HG02610 (cell line): ENCODE data around the gene TBC1D20.
"Not testable (repeated sequence)": the region's sequence is repeated elsewhere in the genome, so short reads cannot be mapped to it uniquely, and the experiment has no call there.

Source experiments
- ATAC-seq: cut with Tn5 transposase; IDR thresholded peaks from one replicate; pipeline ENCODE4 v1.9.1; 2021; ENCODE audit warnings: mild to moderate bottlenecking, moderate library complexity; ENCODE audit not compliant: unreplicated experiment

TBC1D20 gene

DNA sequence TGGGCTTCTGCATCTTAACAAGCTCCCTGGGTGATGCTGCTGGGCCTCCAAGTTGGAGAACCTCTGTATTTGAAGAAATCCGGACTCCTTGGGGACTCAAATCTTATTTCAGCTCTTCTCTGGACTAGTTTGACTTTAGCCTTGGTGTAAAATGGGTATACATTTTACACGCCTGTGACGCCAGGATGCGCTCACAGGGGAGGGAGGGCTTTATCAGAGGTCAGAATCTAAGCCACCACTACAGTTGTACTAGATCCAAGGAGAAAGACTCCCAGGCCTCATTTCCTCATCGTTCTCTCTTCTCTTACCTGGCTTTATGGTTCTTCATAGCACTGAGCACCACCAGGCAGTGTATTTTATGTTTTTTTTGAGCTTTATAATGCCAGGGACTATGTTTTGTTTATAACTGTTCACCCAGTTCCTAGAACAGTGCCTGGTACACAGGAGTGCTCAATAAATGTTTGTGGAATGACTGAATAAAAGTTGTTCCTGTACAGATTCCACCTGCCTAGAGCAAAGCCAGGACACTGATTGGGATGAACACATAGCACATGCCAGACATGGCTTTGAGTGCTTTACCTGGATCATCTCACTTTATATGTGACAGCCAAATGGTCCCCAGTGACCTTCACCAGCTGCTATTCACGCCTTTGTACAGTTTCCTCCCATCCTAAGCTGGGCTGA lies 59.3 kb downstream of the TBC1D20 start:
- no peak for ATAC-seq

DNA sequence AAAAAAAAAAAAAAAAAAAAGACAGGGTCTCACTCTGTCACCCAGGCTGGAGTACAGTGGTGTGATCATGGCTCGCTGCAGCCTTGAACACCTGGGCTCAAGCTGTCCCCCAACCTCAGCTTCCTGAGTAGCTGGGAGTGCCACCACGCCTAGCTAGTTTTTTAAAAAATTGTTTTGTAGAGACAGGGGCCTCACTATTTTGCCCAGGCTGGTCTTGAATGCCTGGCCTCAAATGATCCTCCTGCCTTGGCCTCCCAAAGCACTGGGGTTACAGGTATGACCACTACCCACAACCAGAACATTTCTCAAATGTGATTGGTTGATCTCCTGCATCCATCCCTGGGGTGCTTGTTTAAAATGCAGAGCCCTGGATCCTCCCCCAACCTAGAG lies 59.8 kb downstream of the TBC1D20 start:
- no peak for ATAC-seq

DNA sequence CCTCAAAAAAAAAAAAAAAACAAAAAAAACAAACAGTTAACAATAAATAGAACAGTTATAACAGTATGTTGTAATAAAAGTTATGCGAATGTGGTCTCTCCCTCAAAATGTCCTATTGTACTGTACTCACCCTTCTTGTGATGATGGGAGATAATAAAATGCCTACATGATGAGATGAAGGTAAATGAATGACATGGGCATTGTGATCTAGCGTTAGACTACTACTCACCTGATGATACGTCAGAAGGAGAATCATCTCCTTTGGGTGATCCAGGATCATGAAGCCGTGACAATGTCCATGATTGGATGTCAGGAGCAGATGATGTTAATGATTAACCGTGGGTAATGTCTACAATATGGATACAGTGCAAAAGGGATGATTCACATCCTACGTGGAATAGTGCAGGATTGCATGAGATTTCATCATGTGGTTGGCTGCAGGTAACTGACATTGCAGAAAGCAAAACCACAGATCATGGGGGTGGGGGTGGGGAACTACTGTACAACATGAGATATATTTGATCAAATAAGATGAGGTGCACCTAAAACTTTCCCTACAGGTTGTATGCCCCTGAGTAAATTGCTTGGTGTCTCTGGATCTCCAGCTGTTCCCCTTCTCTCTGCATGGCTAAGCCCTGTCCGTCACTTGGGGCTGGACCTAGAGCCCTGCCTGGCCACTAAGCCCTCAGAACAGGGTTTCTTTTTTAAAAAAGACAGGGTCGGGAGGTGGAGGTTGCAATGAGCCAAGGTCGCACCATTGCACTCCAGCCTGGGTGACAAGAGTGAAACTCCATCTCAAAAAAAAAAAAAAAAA lies 60.4 kb downstream of the TBC1D20 start:
- ATAC-seq = no peak

DNA sequence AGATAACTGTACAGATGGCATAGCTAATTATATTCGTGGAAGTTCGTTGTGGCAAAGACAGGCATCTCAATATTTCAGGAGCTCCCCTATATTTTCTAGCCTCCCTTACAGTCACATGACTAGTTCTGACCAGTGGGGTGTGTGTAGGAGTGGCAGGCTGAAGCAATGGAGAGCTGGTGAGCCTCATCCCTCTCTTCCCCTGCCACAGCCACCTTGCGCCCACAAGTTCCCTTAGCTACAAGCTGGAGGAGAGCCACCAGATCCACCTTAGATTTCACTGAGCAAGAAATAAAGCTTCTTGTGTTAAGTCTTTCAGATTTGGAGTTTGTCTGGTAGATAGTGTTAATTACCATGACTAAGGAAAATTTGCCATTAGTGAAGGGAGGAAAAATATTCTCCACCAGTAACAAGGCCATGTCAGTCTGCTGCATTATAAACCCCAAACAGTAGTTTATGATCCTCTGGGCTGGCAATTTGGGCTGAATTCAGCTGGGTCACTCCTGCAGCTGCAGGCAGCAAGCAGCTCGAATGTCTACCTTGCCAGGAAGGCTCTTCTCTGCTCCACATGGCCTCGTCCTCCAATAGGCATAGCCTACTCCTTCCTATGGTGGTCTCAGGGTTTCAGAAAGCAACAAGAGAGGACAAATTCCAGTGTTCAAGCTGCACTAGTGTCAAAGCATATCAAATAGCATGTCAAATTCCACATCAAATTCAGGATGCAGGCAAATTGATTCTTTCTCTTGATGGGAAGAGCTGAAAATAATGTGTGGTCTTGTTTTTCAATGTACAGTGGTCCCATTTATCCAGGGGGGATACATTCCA lies 61.7 kb downstream of the TBC1D20 start:
- no peak for ATAC-seq

DNA sequence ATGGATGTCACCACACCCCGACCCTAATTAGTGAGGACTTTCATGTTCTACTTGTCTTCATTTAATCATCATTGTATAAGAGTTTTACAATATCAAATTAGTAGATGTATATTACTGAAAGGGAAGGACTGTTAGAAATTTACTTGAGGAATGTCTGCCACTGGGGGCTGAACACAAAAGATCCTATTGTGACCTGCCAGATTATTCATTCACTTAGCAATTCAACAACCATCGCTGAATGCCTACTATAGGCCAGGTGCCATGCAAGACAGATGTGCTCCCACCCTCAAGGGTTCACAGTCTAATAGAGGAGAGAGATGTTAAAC lies 62.2 kb downstream of the TBC1D20 start:
- no peak for ATAC-seq

DNA sequence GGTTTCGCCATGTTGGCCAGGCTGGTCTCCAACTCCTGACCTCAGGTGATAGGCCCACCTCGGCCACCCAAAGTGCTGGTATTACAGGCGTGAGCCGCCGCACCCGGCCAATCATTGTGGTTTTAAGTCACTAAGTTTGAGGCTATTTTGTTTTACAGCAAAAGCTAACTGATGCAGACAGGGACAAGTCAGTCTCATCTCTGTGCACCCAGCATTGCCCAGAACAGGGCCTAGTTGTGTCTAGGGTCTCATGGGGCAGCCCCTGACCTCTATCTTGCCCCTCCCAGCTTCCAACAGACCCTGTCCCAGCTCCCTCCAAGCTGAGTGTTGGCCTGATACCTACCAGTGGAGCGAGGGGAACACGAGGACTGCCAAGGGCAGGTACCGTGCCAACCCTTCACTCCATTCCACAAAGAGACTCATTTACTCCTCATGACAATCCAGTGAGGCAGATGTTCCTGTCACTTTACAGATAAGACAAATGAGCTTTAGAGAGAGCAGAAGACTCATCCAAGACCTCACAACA lies 63.1 kb downstream of the TBC1D20 start:
- ATAC-seq = no peak

DNA sequence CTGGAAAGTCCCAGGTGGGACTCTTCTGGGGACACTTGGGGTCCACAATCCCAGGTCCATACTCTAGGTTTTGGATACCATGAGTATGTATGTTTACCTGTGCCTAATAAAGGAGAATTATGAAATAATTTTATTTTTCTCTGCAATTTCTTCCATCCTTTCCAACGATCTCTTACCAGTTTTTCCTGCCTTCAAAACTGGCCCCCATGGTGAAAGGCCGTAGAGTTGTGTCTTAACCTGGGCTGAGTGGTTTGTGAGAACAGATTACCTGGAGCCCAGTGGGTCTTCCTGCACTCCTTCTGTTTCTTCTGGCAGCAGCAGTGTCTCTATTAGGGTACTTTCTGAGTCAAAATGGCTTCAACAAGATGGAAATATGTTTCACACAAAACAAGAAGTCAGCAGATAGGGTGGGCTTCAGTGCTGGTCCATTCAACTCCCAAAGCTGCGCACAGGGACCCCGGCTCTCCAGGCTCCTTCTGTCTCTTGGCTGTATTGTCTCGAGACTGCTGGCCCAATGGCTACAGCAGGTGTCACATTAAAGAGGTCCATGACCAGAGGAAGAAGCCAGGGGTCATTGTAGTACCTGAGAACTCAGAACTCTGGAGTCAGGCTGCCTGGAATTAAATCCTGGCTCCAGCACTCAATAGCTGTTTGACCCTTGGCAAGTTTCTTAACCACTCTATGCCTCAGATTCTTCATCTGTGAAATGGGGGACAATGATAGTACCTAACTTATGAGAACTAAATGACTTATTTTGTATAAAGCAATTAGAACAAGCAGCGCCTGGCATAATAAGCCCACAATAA lies 64.7 kb downstream of the TBC1D20 start:
- no peak for ATAC-seq

DNA sequence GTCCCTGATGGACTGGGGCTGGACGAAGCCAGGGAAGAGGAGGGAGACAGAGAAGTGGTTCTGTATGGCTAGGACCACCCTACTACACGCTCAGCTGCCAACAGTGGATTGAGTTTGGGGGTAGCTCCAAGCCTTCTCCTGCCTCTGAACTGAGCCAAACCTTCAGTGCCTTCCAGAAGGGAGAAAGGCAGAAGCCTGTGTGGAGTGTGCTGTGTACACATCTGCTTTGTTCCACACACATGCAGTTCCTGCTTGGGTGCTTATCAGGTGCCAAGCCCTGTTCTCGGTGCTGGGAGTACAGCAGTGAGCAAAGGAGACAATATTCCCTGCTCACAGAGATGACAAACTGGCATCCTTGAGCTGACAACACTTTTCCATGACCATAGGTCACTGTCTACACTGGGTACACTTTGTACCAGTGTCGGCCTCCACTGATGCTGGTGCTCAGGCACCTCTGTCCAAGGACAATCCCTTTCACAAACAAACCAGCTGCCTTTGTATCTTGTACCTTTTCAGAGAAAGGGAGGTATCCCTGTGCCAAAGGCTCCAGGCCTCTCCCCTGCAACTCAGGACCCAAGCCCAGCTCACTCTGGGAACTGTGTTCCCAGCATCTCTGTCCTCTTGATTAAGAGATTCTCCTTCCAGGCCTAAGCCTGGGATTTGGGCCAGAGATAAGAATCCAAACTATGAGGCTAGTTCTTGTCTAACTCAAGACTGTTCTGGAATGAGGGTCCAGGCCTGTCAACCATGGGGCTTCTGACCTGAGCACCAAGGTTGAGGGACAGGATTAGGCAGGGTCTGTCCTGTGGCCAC lies 65.5 kb downstream of the TBC1D20 start:
- ATAC-seq = no peak

DNA sequence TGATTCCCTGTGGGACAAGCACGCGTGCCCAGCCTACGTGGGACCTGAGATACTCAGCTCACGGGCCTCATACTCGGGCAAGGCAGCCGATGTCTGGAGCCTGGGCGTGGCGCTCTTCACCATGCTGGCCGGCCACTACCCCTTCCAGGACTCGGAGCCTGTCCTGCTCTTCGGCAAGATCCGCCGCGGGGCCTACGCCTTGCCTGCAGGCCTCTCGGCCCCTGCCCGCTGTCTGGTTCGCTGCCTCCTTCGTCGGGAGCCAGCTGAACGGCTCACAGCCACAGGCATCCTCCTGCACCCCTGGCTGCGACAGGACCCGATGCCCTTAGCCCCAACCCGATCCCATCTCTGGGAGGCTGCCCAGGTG lies 66.1 kb downstream of the TBC1D20 start:
- ATAC-seq = no peak

DNA sequence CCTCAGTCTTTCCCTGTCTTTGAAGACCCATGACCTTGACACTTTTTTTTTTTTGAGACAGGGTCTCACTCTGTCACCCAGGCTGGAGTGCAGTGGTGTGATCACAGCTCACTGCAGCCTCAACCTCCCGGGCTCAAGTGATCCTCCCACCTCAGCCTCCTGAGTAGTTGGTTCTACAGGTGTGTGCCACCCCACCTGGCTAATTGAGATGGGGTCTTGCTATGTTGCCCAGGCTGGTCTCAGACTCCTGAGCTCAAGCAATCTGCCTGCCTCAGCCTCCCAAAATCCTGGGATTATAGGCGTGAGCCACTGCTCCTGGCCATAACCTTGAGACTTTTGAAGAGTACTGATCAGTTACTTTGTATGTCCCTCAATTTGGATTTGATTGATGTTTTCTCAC lies 69.0 kb downstream of the TBC1D20 start:
- not testable (repeated sequence) for ATAC-seq

DNA sequence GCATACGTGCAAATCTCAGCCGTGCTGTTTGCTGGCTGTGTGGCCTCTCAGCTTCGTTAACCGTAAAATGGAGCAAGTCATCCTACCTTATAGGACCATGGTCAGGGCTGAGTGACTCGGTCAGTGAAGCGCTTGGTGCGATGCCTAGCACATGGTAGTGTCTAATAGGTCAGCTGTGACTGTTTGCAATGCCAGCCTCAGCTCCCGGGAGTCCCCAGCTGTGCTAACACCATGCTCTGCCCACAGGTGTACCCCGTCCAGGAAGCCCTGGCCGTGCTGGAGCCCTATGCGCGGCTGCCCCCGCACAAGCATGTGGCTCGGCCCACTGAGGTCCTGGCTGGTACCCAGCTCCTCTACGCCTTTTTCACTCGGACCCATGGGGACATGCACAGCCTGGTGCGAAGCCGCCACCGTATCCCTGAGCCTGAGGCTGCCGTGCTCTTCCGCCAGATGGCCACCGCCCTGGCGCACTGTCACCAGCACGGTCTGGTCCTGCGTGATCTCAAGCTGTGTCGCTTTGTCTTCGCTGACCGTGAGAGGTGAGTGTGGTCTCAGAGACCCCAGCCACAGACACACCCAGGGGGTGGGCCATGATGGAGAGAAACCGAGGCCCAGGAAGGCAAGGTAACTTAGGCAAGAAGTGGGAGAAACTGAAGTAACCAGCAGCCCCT lies 71.2 kb downstream of the TBC1D20 start:
- no peak for ATAC-seq

DNA sequence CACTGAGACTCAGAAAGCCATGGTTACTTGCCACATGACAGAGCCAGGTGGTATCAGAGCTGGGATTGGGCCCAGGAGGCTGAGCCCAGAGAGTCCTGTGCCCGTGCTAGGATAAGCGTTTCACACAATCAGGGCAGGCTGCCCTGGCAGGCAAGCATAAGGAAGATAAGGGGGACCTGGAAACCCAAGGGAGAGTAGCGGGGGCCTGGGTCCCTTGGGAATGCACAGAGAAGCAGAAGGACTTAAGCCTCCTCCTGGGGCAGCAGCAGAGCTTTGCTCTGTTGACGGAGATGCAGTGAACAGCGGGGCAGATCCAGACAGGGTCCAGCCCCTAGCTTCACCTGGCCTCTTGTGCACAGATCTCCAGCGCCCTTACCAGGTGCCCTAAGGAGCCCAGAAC lies 73.1 kb downstream of the TBC1D20 start:
- ATAC-seq = no peak

DNA sequence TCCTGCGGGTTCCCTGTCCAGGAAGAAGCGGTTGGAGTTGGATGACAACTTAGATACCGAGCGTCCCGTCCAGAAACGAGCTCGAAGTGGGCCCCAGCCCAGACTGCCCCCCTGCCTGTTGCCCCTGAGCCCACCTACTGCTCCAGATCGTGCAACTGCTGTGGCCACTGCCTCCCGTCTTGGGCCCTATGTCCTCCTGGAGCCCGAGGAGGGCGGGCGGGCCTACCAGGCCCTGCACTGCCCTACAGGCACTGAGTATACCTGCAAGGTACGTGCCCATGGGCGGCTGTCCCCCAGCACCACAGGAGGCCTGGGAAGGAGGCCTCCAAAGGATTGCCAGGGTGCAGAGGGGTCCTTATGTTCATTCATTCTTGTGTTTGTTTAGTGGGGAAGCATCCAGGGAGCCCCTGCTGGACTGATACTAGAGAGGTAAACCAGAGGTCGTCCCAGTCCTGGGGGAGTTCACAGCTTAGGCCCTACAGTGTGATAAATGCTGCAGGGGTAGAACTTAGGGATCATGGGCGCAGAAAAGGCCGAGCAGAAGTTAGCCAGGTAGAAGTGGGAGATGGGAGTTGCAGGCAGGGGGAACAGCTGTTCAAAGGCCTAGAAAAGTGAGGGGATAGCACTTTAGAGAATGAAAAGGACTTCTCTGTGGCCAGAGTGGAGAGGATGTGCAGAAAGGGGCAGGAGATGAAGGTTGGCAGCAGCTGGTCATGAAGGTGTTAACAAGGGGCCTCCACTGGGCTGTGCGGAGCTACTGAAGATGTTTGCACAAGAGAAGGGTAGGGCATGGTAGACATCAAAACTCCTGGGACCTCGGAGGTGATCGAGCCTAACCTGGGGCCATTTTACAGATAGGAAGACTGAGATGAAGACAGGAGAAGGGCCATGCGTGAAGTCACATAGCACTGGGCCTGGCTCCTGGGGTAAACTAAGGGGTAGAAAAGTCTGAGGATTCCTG lies 74.0 kb downstream of the TBC1D20 start:
- no peak for ATAC-seq

DNA sequence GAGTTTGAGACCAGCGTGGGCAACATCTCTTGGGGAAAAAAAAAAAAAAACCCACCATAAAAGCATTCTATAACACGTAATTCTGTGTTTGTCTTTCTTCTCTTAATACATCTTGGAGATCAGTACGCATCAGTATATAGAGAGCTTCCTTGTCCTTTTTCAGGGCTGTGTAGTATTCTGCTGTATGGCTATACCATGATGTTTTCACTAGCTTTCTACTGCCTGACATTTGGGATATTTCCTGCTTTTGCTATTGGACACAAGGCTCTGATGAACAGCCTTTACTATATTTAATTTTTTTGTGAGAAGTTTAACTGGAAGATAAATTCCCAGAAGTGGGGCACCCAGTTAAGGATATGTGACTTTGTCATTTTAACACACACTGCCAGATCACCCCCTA lies 74.8 kb downstream of the TBC1D20 start:
- no peak for ATAC-seq

DNA sequence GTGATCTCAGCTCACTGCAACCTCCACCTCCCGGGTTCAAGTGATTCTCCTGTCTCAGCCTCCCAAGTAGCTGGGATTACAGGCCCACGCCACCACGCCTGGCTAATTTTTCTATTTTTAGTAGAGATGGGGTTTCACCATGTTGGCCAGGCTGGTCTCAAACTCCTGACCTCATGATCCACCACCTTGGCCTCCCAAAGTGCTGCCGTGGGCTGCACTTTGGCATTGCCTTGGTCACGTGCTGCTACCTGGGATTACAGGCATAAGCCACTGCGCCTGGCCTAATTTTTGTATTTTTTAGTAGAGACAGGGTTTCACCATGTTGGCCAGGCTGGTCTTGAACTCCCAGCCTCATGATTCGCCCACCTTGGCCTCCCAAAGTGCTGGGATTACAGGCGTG lies 75.7 kb downstream of the TBC1D20 start:
- ATAC-seq = not testable (repeated sequence)
